PFSK-1 (cell line): Measurements from ENCODE around the gene TOPAZ1.

Experiments
- FOXP2 ChIP-seq: optimal IDR thresholded peaks from 2 replicates; pipeline ENCODE3; 2011; ENCODE audit warnings: borderline replicate concordance, control low read depth, inconsistent platforms; ENCODE audit not compliant: insufficient read depth; ENCODE audit errors: extremely low read length, extremely low read depth
- POLR2AphosphoS5 ChIP-seq: IDR thresholded peaks from 2 replicates; pipeline ENCODE4 v1.6.1; 2012; ENCODE audit warnings: low read depth, mild to moderate bottlenecking, control low read depth, low read length, moderate library complexity
- SIN3A ChIP-seq: IDR thresholded peaks from 2 replicates; pipeline ENCODE4 v1.6.1; 2012; ENCODE audit warnings: mild to moderate bottlenecking, low read length, moderate library complexity, borderline replicate concordance; ENCODE audit not compliant: insufficient read depth
- TAF1 ChIP-seq: IDR thresholded peaks from 2 replicates; pipeline ENCODE4 v1.6.1; 2012; ENCODE audit warnings: low read length, control low read depth, borderline replicate concordance; ENCODE audit not compliant: insufficient read depth
- TF ChIP-seq, protein P1 (sequence below), 2 experiments: IDR thresholded peaks; 2 replicates each; pipeline versions ENCODE4 v1.6.1 to v1.8.0; 2011 to 2012; ENCODE audit warnings: low read depth in 2 of 2, low read length in 2 of 2, control low read depth in 1 of 2, inconsistent platforms in 1 of 2, mild to moderate bottlenecking in 1 of 2, moderate library complexity in 1 of 2; ENCODE audit not compliant: insufficient read depth in 1 of 2

TOPAZ1 gene

DNA sequence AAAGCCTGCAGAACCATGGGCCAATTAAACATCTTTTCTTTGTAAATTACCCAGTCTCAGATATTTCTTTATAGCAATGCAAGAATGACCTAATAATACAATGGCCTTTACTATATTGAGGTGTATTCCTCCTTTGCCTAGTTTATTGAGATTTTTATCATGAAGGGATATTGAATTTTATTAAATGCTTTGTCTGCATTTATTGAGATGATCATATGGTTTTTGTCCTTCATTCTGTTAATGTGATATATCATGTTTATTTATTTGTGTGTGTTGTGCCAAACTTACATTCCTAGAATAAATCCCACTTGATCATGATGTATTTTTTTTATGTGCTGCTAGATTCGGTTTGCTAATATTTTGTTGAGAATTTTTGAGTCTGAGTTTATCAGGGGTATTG, 36.2 kb downstream of the TOPAZ1 start:
- TF ChIP-seq, protein P1, sequence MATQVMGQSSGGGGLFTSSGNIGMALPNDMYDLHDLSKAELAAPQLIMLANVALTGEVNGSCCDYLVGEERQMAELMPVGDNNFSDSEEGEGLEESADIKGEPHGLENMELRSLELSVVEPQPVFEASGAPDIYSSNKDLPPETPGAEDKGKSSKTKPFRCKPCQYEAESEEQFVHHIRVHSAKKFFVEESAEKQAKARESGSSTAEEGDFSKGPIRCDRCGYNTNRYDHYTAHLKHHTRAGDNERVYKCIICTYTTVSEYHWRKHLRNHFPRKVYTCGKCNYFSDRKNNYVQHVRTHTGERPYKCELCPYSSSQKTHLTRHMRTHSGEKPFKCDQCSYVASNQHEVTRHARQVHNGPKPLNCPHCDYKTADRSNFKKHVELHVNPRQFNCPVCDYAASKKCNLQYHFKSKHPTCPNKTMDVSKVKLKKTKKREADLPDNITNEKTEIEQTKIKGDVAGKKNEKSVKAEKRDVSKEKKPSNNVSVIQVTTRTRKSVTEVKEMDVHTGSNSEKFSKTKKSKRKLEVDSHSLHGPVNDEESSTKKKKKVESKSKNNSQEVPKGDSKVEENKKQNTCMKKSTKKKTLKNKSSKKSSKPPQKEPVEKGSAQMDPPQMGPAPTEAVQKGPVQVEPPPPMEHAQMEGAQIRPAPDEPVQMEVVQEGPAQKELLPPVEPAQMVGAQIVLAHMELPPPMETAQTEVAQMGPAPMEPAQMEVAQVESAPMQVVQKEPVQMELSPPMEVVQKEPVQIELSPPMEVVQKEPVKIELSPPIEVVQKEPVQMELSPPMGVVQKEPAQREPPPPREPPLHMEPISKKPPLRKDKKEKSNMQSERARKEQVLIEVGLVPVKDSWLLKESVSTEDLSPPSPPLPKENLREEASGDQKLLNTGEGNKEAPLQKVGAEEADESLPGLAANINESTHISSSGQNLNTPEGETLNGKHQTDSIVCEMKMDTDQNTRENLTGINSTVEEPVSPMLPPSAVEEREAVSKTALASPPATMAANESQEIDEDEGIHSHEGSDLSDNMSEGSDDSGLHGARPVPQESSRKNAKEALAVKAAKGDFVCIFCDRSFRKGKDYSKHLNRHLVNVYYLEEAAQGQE (IDR thresholded peaks at IDR 0.05; ENCODE audit: insufficient read depth in 1 of 2, low read depth in 2 of 2, low read length in 2 of 2) = no peak
- TF ChIP-seq TAF1 = no peak
- no peak for TF ChIP-seq FOXP2
- TF ChIP-seq SIN3A = no peak
- TF ChIP-seq POLR2AphosphoS5 = no peak

GRCh38 chr3:44280077-44280476, 38.4 kb downstream of the TOPAZ1 start:
- TF ChIP-seq POLR2AphosphoS5 = no peak
- no peak for TF ChIP-seq SIN3A
- no peak for TF ChIP-seq FOXP2
- TF ChIP-seq TAF1 = no peak
- TF ChIP-seq, protein P1 (IDR thresholded peaks at IDR 0.05; ENCODE audit: insufficient read depth in 1 of 2, low read depth in 2 of 2, low read length in 2 of 2) = no peak

DNA sequence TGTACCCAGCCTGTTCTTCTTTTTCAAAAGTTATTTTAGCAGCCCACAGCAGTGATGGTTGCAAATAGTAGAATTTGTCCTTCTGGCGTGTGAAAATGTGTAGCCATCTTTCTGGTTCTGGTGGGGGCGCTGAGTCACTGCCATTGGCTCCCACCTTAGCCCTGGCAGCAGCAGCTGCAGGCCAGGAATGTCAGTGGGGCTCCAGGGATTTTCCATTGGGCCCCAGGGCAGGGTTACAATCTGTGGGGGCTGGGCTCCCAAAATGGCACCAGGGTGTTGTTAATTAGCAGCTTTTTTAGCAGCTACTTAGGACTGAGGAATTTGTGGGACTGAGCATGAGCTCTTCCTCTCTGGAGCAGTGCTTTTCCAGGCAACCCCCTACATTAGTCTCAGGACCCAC, 38.9 kb downstream of the TOPAZ1 start:
- TF ChIP-seq POLR2AphosphoS5 (no peak), TAF1 (no peak), SIN3A (no peak)

DNA sequence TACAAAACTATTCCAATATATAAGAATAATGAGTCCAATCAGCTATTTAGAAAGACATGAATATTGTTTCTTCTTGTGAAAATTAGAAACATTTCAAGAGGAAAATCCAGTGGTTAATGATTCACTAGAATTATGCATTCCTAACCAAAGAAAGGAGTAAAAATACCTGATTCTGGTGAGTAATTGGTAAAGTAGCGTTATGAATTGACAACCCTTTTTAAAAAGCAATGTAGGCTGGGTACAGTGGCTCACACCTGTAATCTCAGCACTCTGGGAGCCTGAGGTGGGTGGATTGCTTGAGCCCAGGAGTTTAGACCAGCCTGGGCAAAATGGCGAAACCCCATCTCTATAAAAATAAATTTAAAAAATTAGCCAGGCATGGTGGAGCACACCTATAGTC, 43.3 kb downstream of the TOPAZ1 start:
- TF ChIP-seq, protein P1 (IDR thresholded peaks at IDR 0.05; ENCODE audit: insufficient read depth in 1 of 2, low read depth in 2 of 2, low read length in 2 of 2) = no peak
- TF ChIP-seq TAF1 (no peak), FOXP2 (no peak), SIN3A (no peak), POLR2AphosphoS5 (no peak)

- TF ChIP-seq, protein P1 (IDR thresholded peaks at IDR 0.05; ENCODE audit: insufficient read depth in 1 of 2, low read depth in 2 of 2, low read length in 2 of 2) = no peak
- no peak for TF ChIP-seq SIN3A
- TF ChIP-seq POLR2AphosphoS5 = no peak
- TF ChIP-seq TAF1 = no peak
- TF ChIP-seq FOXP2 = no peak
Measured at GRCh38 chr3:44289882-44290462, 48.3 kb downstream of the TOPAZ1 start.
